Measurements from ENCODE around the gene LIN28B.

The LIN28B gene

GRCh38 chr6:105109955-105110895, 153.3 kb downstream of the LIN28B start:
- DNase-seq (ENCODE audit: low read depth in 2 of 2) = no peak

- no peak for DNase-seq (ENCODE audit: low read depth in 2 of 2)
Observed at GRCh38 chr6:105111105-105111504, 154.2 kb downstream of the LIN28B start.

GRCh38 chr6:105111871-105112270, 155.0 kb downstream of the LIN28B start:
- no peak for DNase-seq (ENCODE audit: low read depth in 2 of 2)

- no peak for DNase-seq (ENCODE audit: low read depth in 2 of 2)
Observed at GRCh38 chr6:105112577-105112976, 155.7 kb downstream of the LIN28B start.

GRCh38 chr6:105113422-105113821, 156.5 kb downstream of the LIN28B start:
- no peak for DNase-seq (ENCODE audit: low read depth in 2 of 2)

GRCh38 chr6:105116150-105116549, 159.2 kb downstream of the LIN28B start:
- no peak for DNase-seq (ENCODE audit: low read depth in 2 of 2)

- DNase-seq (ENCODE audit: low read depth in 2 of 2) = no peak
Observed at GRCh38 chr6:105120570-105120969, 163.7 kb downstream of the LIN28B start.

GRCh38 chr6:105121981-105122380, 165.1 kb downstream of the LIN28B start:
- no peak for DNase-seq (ENCODE audit: low read depth in 2 of 2)

GRCh38 chr6:105122717-105123116, 165.8 kb downstream of the LIN28B start:
- no peak for DNase-seq (ENCODE audit: low read depth in 2 of 2)

Data from stimulated activated CD8-positive, alpha-beta memory T cell treated with anti-CD3 and anti-CD28 coated beads, Interleukin-2, amount 100 ng/mL, for 1 hour (primary cell).